B cell (primary cell): ENCODE measurements around the gene FNDC10. TPM values are rescaled to one million over a fixed set of nuclear protein-coding genes. Genes with fewer than 3 reads are reported as not detected.

Experiments used
- ATAC-seq: fragments of 200-7000 bp; cut with Tn5 transposase; one replicate; pipeline ENCODE4 v1.10.0; 2021; ENCODE audit warnings: low read depth, mild to moderate bottlenecking, moderate number of reproducible peaks, moderate library complexity
- CTCF ChIA-PET: fragments of 350-600 bp; sonication (Branson Sonifier 250); formaldehyde crosslinking; loops from one replicate; lab custom pipeline; 2021; ENCODE audit warnings: antibody characterized with exemption, inconsistent platforms; lab: Charles Lee
- POLR2A ChIA-PET: fragments of 350-600 bp; sonication (Branson Sonifier 250); formaldehyde crosslinking; loops from one replicate; lab custom pipeline; 2021; ENCODE audit warnings: antibody characterized with exemption; lab: Charles Lee
- DNase-seq: peaks from one replicate; pipeline ENCODE4 v3.0.0; 2013
- H2AFZ ChIP-seq: 2 replicates; pipeline ENCODE4 v1.6.1; 2012; ENCODE audit warnings: mild to moderate bottlenecking, low read depth, low read length; ENCODE audit not compliant: insufficient read depth, poor library complexity, severe bottlenecking
- H3K27ac ChIP-seq, 2 donors: 1 replicate in 1 of 2; 2 replicates in 1 of 2; pipeline ENCODE4 v1.5.1; 2012 to 2013; ENCODE audit warnings: low read length in 2 of 2, mild to moderate bottlenecking in 2 of 2, moderate library complexity in 1 of 2
- H3K27me3 ChIP-seq, 4 experiments: fragments of 200-600 bp in 1 of 4; sonication (generic) in 1 of 4; replicated peaks in 1 of 4; 1 replicate in 2 of 4; 2 replicates in 2 of 4; pipeline versions ENCODE4 v1.6.1 to v1.7.0; 2013 to 2016; ENCODE audit warnings: low read length in 3 of 4, mild to moderate bottlenecking in 2 of 4, mixed read lengths in 1 of 4, moderate library complexity in 1 of 4; ENCODE audit not compliant: insufficient read depth in 4 of 4, control insufficient read depth in 3 of 4; ENCODE audit errors: control extremely low read depth in 1 of 4
- H3K36me3 ChIP-seq, 2 experiments: replicated peaks in 1 of 2; 1 replicate in 1 of 2; 2 replicates in 1 of 2; pipeline versions ENCODE4 v1.6.1 to v1.7.1; 2013; ENCODE audit warnings: low read length in 1 of 2; ENCODE audit not compliant: insufficient read depth in 2 of 2, control insufficient read depth in 1 of 2; ENCODE audit errors: control extremely low read depth in 1 of 2, extremely low read depth in 1 of 2
- H3K4me1 ChIP-seq, 2 donors: fragments of 200-600 bp in 1 of 2; sonication (generic) in 1 of 2; 1 replicate in 1 of 2; 2 replicates in 1 of 2; pipeline versions ENCODE4 v1.5.1 to v1.6.1; 2013 to 2017; ENCODE audit warnings: low read length in 2 of 2; ENCODE audit not compliant: control insufficient read depth in 2 of 2, insufficient read depth in 2 of 2
- H3K4me2 ChIP-seq: replicated peaks from 2 replicates; pipeline ENCODE3; 2012; ENCODE audit warnings: mild to moderate bottlenecking, low read depth, low read length; ENCODE audit not compliant: poor library complexity, severe bottlenecking
- H3K4me3 ChIP-seq, 5 experiments: fragments of 200-600 bp in 1 of 5; sonication (generic) in 1 of 5; 1 replicate in 3 of 5; 2 replicates in 2 of 5; pipeline versions ENCODE4 v1.5.1 to v1.7.0; 2011 to 2016; ENCODE audit warnings: low read length in 4 of 5, mild to moderate bottlenecking in 4 of 5, low read depth in 2 of 5, control low read depth in 1 of 5, moderate library complexity in 1 of 5; ENCODE audit not compliant: insufficient read depth in 1 of 5; ENCODE audit errors: control extremely low read depth in 1 of 5, extremely low read depth in 1 of 5
- H3K79me2 ChIP-seq: fragments of 200-600 bp; sonication (generic); one replicate; pipeline ENCODE4 v1.6.0; 2016; ENCODE audit warnings: low read length; ENCODE audit not compliant: control insufficient read depth, insufficient read depth
- H3K9ac ChIP-seq: fragments of 200-600 bp; sonication (generic); 2 replicates; pipeline ENCODE4 v1.6.1; 2017; ENCODE audit warnings: mild to moderate bottlenecking, low read length, moderate library complexity
- H3K9me3 ChIP-seq, 3 donors: one replicate each; pipeline versions ENCODE4 v1.6.1 to v1.7.1; 2013; ENCODE audit warnings: low read length in 2 of 3; ENCODE audit not compliant: control insufficient read depth in 2 of 3, insufficient read depth in 1 of 3; ENCODE audit errors: control extremely low read depth in 1 of 3
- H4K20me1 ChIP-seq: 2 replicates; pipeline ENCODE4 v1.6.0; 2012; ENCODE audit warnings: mild to moderate bottlenecking, low read length; ENCODE audit not compliant: insufficient read depth, control insufficient read depth, poor library complexity, severe bottlenecking
- H3K27ac Mint-ChIP-seq: one replicate; pipeline ENCODE4 v1.8.0; 2021; ENCODE audit warnings: mixed read lengths
- H3K27me3 Mint-ChIP-seq: one replicate; pipeline ENCODE4 v1.8.0; 2021; ENCODE audit warnings: mixed read lengths
- H3K4me1 Mint-ChIP-seq: one replicate; pipeline ENCODE4 v1.8.0; 2021; ENCODE audit warnings: mixed read lengths
- H3K4me3 Mint-ChIP-seq: one replicate; pipeline ENCODE4 v1.8.0; 2021; ENCODE audit warnings: mixed read lengths
- H3K9me3 Mint-ChIP-seq: one replicate; pipeline ENCODE4 v1.8.0; 2022; ENCODE audit warnings: mixed read lengths; ENCODE audit not compliant: insufficient read depth
- EZH2 ChIP-seq: IDR thresholded peaks from 2 replicates; pipeline ENCODE4 v1.6.1; 2012; ENCODE audit warnings: borderline replicate concordance, low read depth, mild to moderate bottlenecking, moderate library complexity, low read length; ENCODE audit not compliant: insufficient read depth, poor library complexity, severe bottlenecking
- WGBS: methylation state at CpG from one replicate; pipeline ENCODE4 v1.1.5; 2013; ENCODE audit warnings: missing lambda C conversion rate; ENCODE audit not compliant: insufficient coverage; 5-methylcytosine and 5-hydroxymethylcytosine counted together
- intact Hi-C: fragments of 100-400 bp; cut with micrococcal nuclease; formaldehyde crosslinking; loops from one replicate; pipeline ENCODE4 v1.10.0; 2022
- polyA plus RNA-seq: library from polyadenylated mRNA; depleted of rRNA; stranded (reverse); fragments of >200 nt; gene quantifications from 2 replicates; pipeline ENCODE4 v1.2.3, GENCODE V29; 2012
- total RNA-seq, 2 donors: library from RNA; stranded (reverse); fragments of 120-200 nt in 1 of 2; gene quantifications; 1 replicate in 1 of 2; 2 replicates in 1 of 2; pipeline versions ENCODE4 v1.2.3 to v1.2.4, GENCODE V29; 2013 to 2022
- TF ChIP-seq, protein P1 (sequence below): fragments of 200-600 bp; IDR thresholded peaks from one replicate; pipeline ENCODE4 v1.8.0; 2022; ENCODE audit warnings: antibody characterized with exemption, mild to moderate bottlenecking

Gene FNDC10
- total and polyA plus RNA-seq, 2 donors (not counting 1 experiment from before 2014, with no cell fraction given): 1.4 TPM

- POLR2A ChIA-PET: interaction anchor here (0.5 kb wide), 1 partner anchor 19 kb away, joined by 3 read pairs; no protein-coding TSS in a partner anchor
Observed at GRCh38 chr1:1602968-1603506, 3.1 kb upstream of the FNDC10 start.

DNA sequence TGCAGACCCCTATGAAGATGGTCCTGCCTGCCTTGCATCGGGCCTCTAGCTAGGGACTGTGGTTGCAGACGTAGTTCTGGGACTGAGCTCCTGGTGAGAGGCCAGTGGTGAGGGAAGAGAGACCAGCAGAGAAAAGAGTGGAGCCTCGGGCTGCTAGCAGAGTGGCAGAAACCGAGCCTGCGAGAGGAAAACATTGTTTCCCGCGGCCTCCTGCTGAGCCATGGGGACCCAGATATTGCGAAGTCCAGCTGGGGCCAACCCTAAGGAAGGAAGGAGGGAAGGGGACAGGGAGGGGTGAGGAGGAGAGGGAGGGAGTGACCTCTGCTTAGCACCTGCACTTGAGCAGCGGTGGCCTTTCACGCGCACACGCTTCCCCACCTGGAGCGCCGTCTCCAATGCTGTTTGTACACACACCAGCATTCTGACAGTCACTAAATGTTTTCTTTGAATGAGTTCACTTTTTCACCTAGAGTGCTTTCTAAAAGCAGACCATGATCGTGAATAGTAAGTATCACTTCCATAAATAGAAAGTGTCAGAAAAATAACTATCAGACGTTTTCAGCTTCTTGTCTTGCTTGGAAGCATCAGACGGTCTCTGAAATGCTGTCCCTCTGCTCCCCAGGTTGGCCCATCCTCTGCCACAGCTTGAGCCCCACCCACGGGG lies 2.5 kb upstream of the FNDC10 start:
- TF ChIP-seq, protein P1, sequence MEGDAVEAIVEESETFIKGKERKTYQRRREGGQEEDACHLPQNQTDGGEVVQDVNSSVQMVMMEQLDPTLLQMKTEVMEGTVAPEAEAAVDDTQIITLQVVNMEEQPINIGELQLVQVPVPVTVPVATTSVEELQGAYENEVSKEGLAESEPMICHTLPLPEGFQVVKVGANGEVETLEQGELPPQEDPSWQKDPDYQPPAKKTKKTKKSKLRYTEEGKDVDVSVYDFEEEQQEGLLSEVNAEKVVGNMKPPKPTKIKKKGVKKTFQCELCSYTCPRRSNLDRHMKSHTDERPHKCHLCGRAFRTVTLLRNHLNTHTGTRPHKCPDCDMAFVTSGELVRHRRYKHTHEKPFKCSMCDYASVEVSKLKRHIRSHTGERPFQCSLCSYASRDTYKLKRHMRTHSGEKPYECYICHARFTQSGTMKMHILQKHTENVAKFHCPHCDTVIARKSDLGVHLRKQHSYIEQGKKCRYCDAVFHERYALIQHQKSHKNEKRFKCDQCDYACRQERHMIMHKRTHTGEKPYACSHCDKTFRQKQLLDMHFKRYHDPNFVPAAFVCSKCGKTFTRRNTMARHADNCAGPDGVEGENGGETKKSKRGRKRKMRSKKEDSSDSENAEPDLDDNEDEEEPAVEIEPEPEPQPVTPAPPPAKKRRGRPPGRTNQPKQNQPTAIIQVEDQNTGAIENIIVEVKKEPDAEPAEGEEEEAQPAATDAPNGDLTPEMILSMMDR: no peak
- TF ChIP-seq EZH2: no peak
- peaks cover 0 to 5% (median 0%) of the 10 kb centered on the region in 3 donors for H3K9me3 ChIP-seq
- no peak overlapping the region for H3K27ac ChIP-seq
- Mint-ChIP-seq H3K9me3 (no peaks in the 10 kb centered on the region), H3K27me3 (peaks cover 11% of the 10 kb centered on the region), H3K4me1 (peaks cover 35% of the 10 kb centered on the region), H3K27ac (no peak overlapping the region), H3K4me3 (peak overlapping the region; percentile 13)
- peaks cover 27 to 44% of the 10 kb centered on the region in 2 donors for H3K4me1 ChIP-seq
- no peaks in the 10 kb centered on the region for H4K20me1 ChIP-seq
- no peak overlapping the region for H2AFZ ChIP-seq
- ATAC-seq (no peak), DNase-seq (peak; percentile 30)
- no peak overlapping the region for H3K4me3 ChIP-seq
- H3K9ac ChIP-seq: no peak overlapping the region
- 64% methylated on average over 11 of the region's 18 CpGs for WGBS
- intact Hi-C loops: no loop called here
- ChIA-PET CTCF (no interaction called here), POLR2A (no interaction called here)
- H3K79me2 ChIP-seq: no peaks in the 10 kb centered on the region
- H3K27me3 ChIP-seq: peaks cover 0 to 31% (median 5%) of the 10 kb centered on the region in 4 experiments
- no peaks in the 10 kb centered on the region for H3K36me3 ChIP-seq
- peak overlapping the region; percentile 22 for H3K4me2 ChIP-seq

More at GRCh38 chr1:1602968-1603506, 3.1 kb upstream of the FNDC10 start:
- Histone ChIP-seq H3K27ac (no peak overlapping the region), H3K4me1 (peaks cover 27 to 42% of the 10 kb centered on the region in 2 donors), H3K79me2 (no peaks in the 10 kb centered on the region), H3K36me3 (no peaks in the 10 kb centered on the region), H3K9ac (no peak overlapping the region), H4K20me1 (no peaks in the 10 kb centered on the region), H3K9me3 (peaks cover 0 to 5% (median 0%) of the 10 kb centered on the region in 3 donors), H2AFZ (no peak overlapping the region), H3K4me3 (no peak overlapping the region), H3K4me2 (peak overlapping the region; percentile 22), H3K27me3 (peaks cover 0 to 25% (median 5%) of the 10 kb centered on the region in 4 experiments)
- DNase-seq: peak; percentile 26
- ATAC-seq: no peak
- H3K4me1 Mint-ChIP-seq: peaks cover 34% of the 10 kb centered on the region
- peak overlapping the region; percentile 10 for H3K4me3 Mint-ChIP-seq
- intact Hi-C loops: no loop called here
- H3K9me3 Mint-ChIP-seq: no peaks in the 10 kb centered on the region
- no peak overlapping the region for H3K27ac Mint-ChIP-seq
- peaks cover 5% of the 10 kb centered on the region for H3K27me3 Mint-ChIP-seq
- TF ChIP-seq, protein P1: no peak
- no peak for TF ChIP-seq EZH2
- CTCF ChIA-PET: no interaction called here
- WGBS: 82% methylated on average over 13 of the region's 13 CpGs
